Measurements from ENCODE around the gene KATNIP. TPM values are rescaled to one million over a fixed set of nuclear protein-coding genes. Genes with fewer than 3 reads are reported as not detected.
"Not testable (repeated sequence)": the region's sequence is repeated elsewhere in the genome, so short reads cannot be mapped to it uniquely, and the experiment has no call there.

The KATNIP gene
- polyA plus RNA-seq, 2 donors, result 13.8 to 20.2 TPM

- WGBS, 2 donors, result 94% methylated on average over 8 of the region's 8 CpGs
Measured at GRCh38 chr16:27570986-27571385, 21.0 kb downstream of the KATNIP start.

GRCh38 chr16:27571433-27572326 is 21.7 kb downstream of the KATNIP start:
- Histone ChIP-seq H3K27ac (ENCODE audit: low read depth in 2 of 2, low read length in 1 of 2) (peak overlapping the region in 1 of 2 donors; percentile 26), H3K36me3 (ENCODE audit: control insufficient read depth in 2 of 2, insufficient read depth in 2 of 2, low read length in 1 of 2) (no peaks in the 10 kb centered on the region), H3K4me1 (ENCODE audit: control insufficient read depth in 2 of 2, insufficient read depth in 2 of 2, low read length in 1 of 2) (peaks cover 0 to 5% of the 10 kb centered on the region in 2 donors), H3K4me3 (ENCODE audit: low read depth in 1 of 2, low read length in 2 of 2) (no peak overlapping the region), H3K27me3 (ENCODE audit: control insufficient read depth in 1 of 2, insufficient read depth in 2 of 2, low read length in 2 of 2) (no peaks in the 10 kb centered on the region), H3K9me3 (ENCODE audit: control insufficient read depth in 2 of 2, insufficient read depth in 1 of 2, low read depth in 1 of 2, low read length in 1 of 2) (no peaks in the 10 kb centered on the region)
- WGBS, 2 donors, result 73 to 80% methylated on average over 8 of the region's 8 CpGs

More at GRCh38 chr16:27570986-27571385, 21.0 kb downstream of the KATNIP start:
- H3K27me3 ChIP-seq (ENCODE audit: control insufficient read depth in 1 of 2, insufficient read depth in 2 of 2, low read length in 2 of 2); H3K27ac ChIP-seq (ENCODE audit: low read depth in 2 of 2, low read length in 1 of 2); H3K36me3 ChIP-seq (ENCODE audit: control insufficient read depth in 2 of 2, insufficient read depth in 2 of 2, low read length in 1 of 2); H3K9me3 ChIP-seq (ENCODE audit: control insufficient read depth in 2 of 2, insufficient read depth in 1 of 2, low read depth in 1 of 2, low read length in 1 of 2); H3K4me1 ChIP-seq (ENCODE audit: control insufficient read depth in 2 of 2, insufficient read depth in 2 of 2, low read length in 1 of 2); H3K4me3 ChIP-seq (ENCODE audit: low read depth in 1 of 2, low read length in 2 of 2): not testable (repeated sequence)

GRCh38 chr16:27572711-27573110 is 22.8 kb downstream of the KATNIP start:
- Histone ChIP-seq H3K4me3 (ENCODE audit: low read depth in 1 of 2, low read length in 2 of 2) (no peak overlapping the region), H3K36me3 (ENCODE audit: control insufficient read depth in 2 of 2, insufficient read depth in 2 of 2, low read length in 1 of 2) (no peaks in the 10 kb centered on the region), H3K27ac (ENCODE audit: low read depth in 2 of 2, low read length in 1 of 2) (no peak overlapping the region), H3K27me3 (ENCODE audit: control insufficient read depth in 1 of 2, insufficient read depth in 2 of 2, low read length in 2 of 2) (no peaks in the 10 kb centered on the region), H3K4me1 (ENCODE audit: control insufficient read depth in 2 of 2, insufficient read depth in 2 of 2, low read length in 1 of 2) (peaks cover 0 to 7% of the 10 kb centered on the region in 2 donors), H3K9me3 (ENCODE audit: control insufficient read depth in 2 of 2, insufficient read depth in 1 of 2, low read depth in 1 of 2, low read length in 1 of 2) (no peaks in the 10 kb centered on the region)
- WGBS, 2 donors, result 85 to 91% methylated on average over 6 of the region's 6 CpGs

- peak overlapping the region; percentile 1 to 73 for H3K27ac ChIP-seq (ENCODE audit: low read depth in 2 of 2, low read length in 1 of 2)
- peaks cover 3 to 18% of the 10 kb centered on the region in 2 donors for H3K4me1 ChIP-seq (ENCODE audit: control insufficient read depth in 2 of 2, insufficient read depth in 2 of 2, low read length in 1 of 2)
Measured at GRCh38 chr16:27576729-27577128, 26.8 kb downstream of the KATNIP start.

GRCh38 chr16:27579087-27579980 is 29.4 kb downstream of the KATNIP start:
- Histone ChIP-seq H3K4me3 (ENCODE audit: low read depth in 1 of 2, low read length in 2 of 2) (no peak overlapping the region), H3K9me3 (ENCODE audit: control insufficient read depth in 2 of 2, insufficient read depth in 1 of 2, low read depth in 1 of 2, low read length in 1 of 2) (no peaks in the 10 kb centered on the region), H3K36me3 (ENCODE audit: control insufficient read depth in 2 of 2, insufficient read depth in 2 of 2, low read length in 1 of 2) (peaks cover 0 to 6% of the 10 kb centered on the region in 2 donors), H3K27me3 (ENCODE audit: control insufficient read depth in 1 of 2, insufficient read depth in 2 of 2, low read length in 2 of 2) (no peaks in the 10 kb centered on the region), H3K4me1 (ENCODE audit: control insufficient read depth in 2 of 2, insufficient read depth in 2 of 2, low read length in 1 of 2) (peaks cover 3 to 18% of the 10 kb centered on the region in 2 donors), H3K27ac (ENCODE audit: low read depth in 2 of 2, low read length in 1 of 2) (peak overlapping the region; percentile 90 to 91)
- WGBS, 2 donors, result 42 to 53% methylated on average over 4 of the region's 4 CpGs

More at GRCh38 chr16:27576729-27577128, 26.8 kb downstream of the KATNIP start:
- Histone ChIP-seq H3K27me3 (ENCODE audit: control insufficient read depth in 1 of 2, insufficient read depth in 2 of 2, low read length in 2 of 2) (no peaks in the 10 kb centered on the region), H3K9me3 (ENCODE audit: control insufficient read depth in 2 of 2, insufficient read depth in 1 of 2, low read depth in 1 of 2, low read length in 1 of 2) (no peaks in the 10 kb centered on the region), H3K36me3 (ENCODE audit: control insufficient read depth in 2 of 2, insufficient read depth in 2 of 2, low read length in 1 of 2) (no peaks in the 10 kb centered on the region), H3K4me3 (ENCODE audit: low read depth in 1 of 2, low read length in 2 of 2) (no peak overlapping the region)
- 48 to 56% methylated on average over 5 of the region's 5 CpGs for WGBS, 2 donors

GRCh38 chr16:27582883-27583282 is 32.9 kb downstream of the KATNIP start:
- H3K27me3 ChIP-seq (ENCODE audit: control insufficient read depth in 1 of 2, insufficient read depth in 2 of 2, low read length in 2 of 2), result no peaks in the 10 kb centered on the region
- 53 to 55% methylated on average over 2 of the region's 2 CpGs for WGBS, 2 donors
- no peak overlapping the region for H3K27ac ChIP-seq (ENCODE audit: low read depth in 2 of 2, low read length in 1 of 2)
- peaks cover 3 to 15% of the 10 kb centered on the region in 2 donors for H3K4me1 ChIP-seq (ENCODE audit: control insufficient read depth in 2 of 2, insufficient read depth in 2 of 2, low read length in 1 of 2)
- no peak overlapping the region for H3K4me3 ChIP-seq (ENCODE audit: low read depth in 1 of 2, low read length in 2 of 2)
- H3K36me3 ChIP-seq (ENCODE audit: control insufficient read depth in 2 of 2, insufficient read depth in 2 of 2, low read length in 1 of 2), result peaks cover 0 to 6% of the 10 kb centered on the region in 2 donors
- no peaks in the 10 kb centered on the region for H3K9me3 ChIP-seq (ENCODE audit: control insufficient read depth in 2 of 2, insufficient read depth in 1 of 2, low read depth in 1 of 2, low read length in 1 of 2)

GRCh38 chr16:27583634-27584033 is 33.7 kb downstream of the KATNIP start:
- H3K27me3 ChIP-seq (ENCODE audit: control insufficient read depth in 1 of 2, insufficient read depth in 2 of 2, low read length in 2 of 2), result no peaks in the 10 kb centered on the region
- peaks cover 3 to 9% of the 10 kb centered on the region in 2 donors for H3K4me1 ChIP-seq (ENCODE audit: control insufficient read depth in 2 of 2, insufficient read depth in 2 of 2, low read length in 1 of 2)
- WGBS, 2 donors, result 95 to 100% methylated on average over 1 of the region's 1 CpG
- H3K4me3 ChIP-seq (ENCODE audit: low read depth in 1 of 2, low read length in 2 of 2), result no peak overlapping the region
- no peaks in the 10 kb centered on the region for H3K9me3 ChIP-seq (ENCODE audit: control insufficient read depth in 2 of 2, insufficient read depth in 1 of 2, low read depth in 1 of 2, low read length in 1 of 2)
- peaks cover 0 to 6% of the 10 kb centered on the region in 2 donors for H3K36me3 ChIP-seq (ENCODE audit: control insufficient read depth in 2 of 2, insufficient read depth in 2 of 2, low read length in 1 of 2)
- H3K27ac ChIP-seq (ENCODE audit: low read depth in 2 of 2, low read length in 1 of 2), result no peak overlapping the region

- WGBS, 2 donors, result 97 to 98% methylated on average over 5 of the region's 5 CpGs
- no peaks in the 10 kb centered on the region for H3K9me3 ChIP-seq (ENCODE audit: control insufficient read depth in 2 of 2, insufficient read depth in 1 of 2, low read depth in 1 of 2, low read length in 1 of 2)
- H3K4me1 ChIP-seq (ENCODE audit: control insufficient read depth in 2 of 2, insufficient read depth in 2 of 2, low read length in 1 of 2), result peaks cover 0 to under 1% of the 10 kb centered on the region in 2 donors
- H3K4me3 ChIP-seq (ENCODE audit: low read depth in 1 of 2, low read length in 2 of 2), result no peak overlapping the region
- peaks cover 0 to 6% of the 10 kb centered on the region in 2 donors for H3K36me3 ChIP-seq (ENCODE audit: control insufficient read depth in 2 of 2, insufficient read depth in 2 of 2, low read length in 1 of 2)
- H3K27ac ChIP-seq (ENCODE audit: low read depth in 2 of 2, low read length in 1 of 2), result no peak overlapping the region
- H3K27me3 ChIP-seq (ENCODE audit: control insufficient read depth in 1 of 2, insufficient read depth in 2 of 2, low read length in 2 of 2), result no peaks in the 10 kb centered on the region
Measured at GRCh38 chr16:27585200-27585599, 35.3 kb downstream of the KATNIP start.

GRCh38 chr16:27586711-27587110 is 36.8 kb downstream of the KATNIP start:
- no peaks in the 10 kb centered on the region for H3K27me3 ChIP-seq (ENCODE audit: control insufficient read depth in 1 of 2, insufficient read depth in 2 of 2, low read length in 2 of 2)
- no peaks in the 10 kb centered on the region for H3K9me3 ChIP-seq (ENCODE audit: control insufficient read depth in 2 of 2, insufficient read depth in 1 of 2, low read depth in 1 of 2, low read length in 1 of 2)
- no peaks in the 10 kb centered on the region for H3K4me1 ChIP-seq (ENCODE audit: control insufficient read depth in 2 of 2, insufficient read depth in 2 of 2, low read length in 1 of 2)
- WGBS, 2 donors, result 80 to 88% methylated on average over 8 of the region's 8 CpGs
- peaks cover 0 to 6% of the 10 kb centered on the region in 2 donors for H3K36me3 ChIP-seq (ENCODE audit: control insufficient read depth in 2 of 2, insufficient read depth in 2 of 2, low read length in 1 of 2)
- H3K4me3 ChIP-seq (ENCODE audit: low read depth in 1 of 2, low read length in 2 of 2), result no peak overlapping the region
- H3K27ac ChIP-seq (ENCODE audit: low read depth in 2 of 2, low read length in 1 of 2), result no peak overlapping the region
